Activated T-helper 1 cell treated with anti-CD3 and anti-CD28 coated beads, Interleukin-12 subunit alpha, Interleukin-12 subunit beta, Interleukin-2, Interleukin-4 antibody, amounts not matched to agents 30 ng/mL and 10 ng/mL and 1 ng/mL, durations not matched to agents 14 hours and 24 hours and 36 hours (primary cell): ENCODE results near the gene EFTUD2. TPM values are rescaled to one million over a fixed set of nuclear protein-coding genes. Genes with fewer than 3 reads are reported as not detected.

Experiments used
- DNase-seq: peaks from one replicate; pipeline ENCODE4 v3.0.0; 2021; ENCODE audit warnings: low spot score
- H3K27ac Mint-ChIP-seq: one replicate; pipeline ENCODE4 v1.8.0; 2021; ENCODE audit warnings: mild to moderate bottlenecking, mixed read lengths
- H3K27me3 Mint-ChIP-seq: one replicate; pipeline ENCODE4 v1.8.0; 2022; ENCODE audit warnings: mild to moderate bottlenecking, moderate library complexity, mixed read lengths; ENCODE audit not compliant: insufficient read depth
- H3K36me3 Mint-ChIP-seq: one replicate; pipeline ENCODE4 v1.8.0; 2021; ENCODE audit warnings: low read depth, mixed read lengths
- H3K4me1 Mint-ChIP-seq: one replicate; pipeline ENCODE4 v1.8.0; 2021; ENCODE audit warnings: low read depth, mixed read lengths
- H3K4me3 Mint-ChIP-seq: one replicate; pipeline ENCODE4 v1.8.0; 2021; ENCODE audit warnings: mild to moderate bottlenecking, moderate library complexity, mixed read lengths
- H3K9me3 Mint-ChIP-seq: one replicate; pipeline ENCODE4 v1.8.0; 2021; ENCODE audit warnings: mixed read lengths
- intact Hi-C: fragments of 100-400 bp; cut with micrococcal nuclease; formaldehyde crosslinking; loops from one replicate; pipeline ENCODE4 v1.15.1; 2024
- total RNA-seq: library from RNA; stranded (reverse); gene quantifications from 2 replicates; pipeline ENCODE4 v1.2.3, GENCODE V29; 2022

Gene EFTUD2
- total RNA-seq, 1 donor from 2014 or later: 219 TPM

GRCh38 chr17:44932787-44933097 lies 33.5 kb upstream of the EFTUD2 start:
- intact Hi-C loops: no loop called here
- no peaks in the 10 kb centered on the region for H3K27me3 Mint-ChIP-seq
- H3K36me3 Mint-ChIP-seq: peaks cover 34% of the 10 kb centered on the region
- H3K4me3 Mint-ChIP-seq: no peak overlapping the region
- no peaks in the 10 kb centered on the region for H3K4me1 Mint-ChIP-seq
- no peak overlapping the region for H3K27ac Mint-ChIP-seq
- no peaks in the 10 kb centered on the region for H3K9me3 Mint-ChIP-seq
- DNase-seq: no peak

GRCh38 chr17:44932096-44932786 lies 33.0 kb upstream of the EFTUD2 start:
- Mint-ChIP-seq H3K27me3 (no peaks in the 10 kb centered on the region), H3K36me3 (peaks cover 37% of the 10 kb centered on the region), H3K9me3 (no peaks in the 10 kb centered on the region), H3K27ac (no peak overlapping the region), H3K4me1 (no peaks in the 10 kb centered on the region), H3K4me3 (no peak overlapping the region)
- DNase-seq: no peak
- intact Hi-C loops: no loop called here

- Mint-ChIP-seq H3K36me3 (peaks cover 38% of the 10 kb centered on the region), H3K9me3 (no peaks in the 10 kb centered on the region), H3K27ac (no peak overlapping the region), H3K27me3 (no peaks in the 10 kb centered on the region), H3K4me3 (no peak overlapping the region), H3K4me1 (no peaks in the 10 kb centered on the region)
- intact Hi-C loops: no loop called here
- no peak for DNase-seq
These were observed 32.1 kb upstream of the EFTUD2 start for GRCh38 chr17:44931376-44931775.

- intact Hi-C loops: no loop called here
- no peaks in the 10 kb centered on the region for H3K27me3 Mint-ChIP-seq
- no peak overlapping the region for H3K27ac Mint-ChIP-seq
- no peaks in the 10 kb centered on the region for H3K4me1 Mint-ChIP-seq
- DNase-seq: no peak
- H3K36me3 Mint-ChIP-seq: peaks cover 42% of the 10 kb centered on the region
- H3K4me3 Mint-ChIP-seq: no peak overlapping the region
- no peaks in the 10 kb centered on the region for H3K9me3 Mint-ChIP-seq
These were observed 31.4 kb upstream of the EFTUD2 start for GRCh38 chr17:44930667-44931066.

GRCh38 chr17:44928950-44929720 lies 29.9 kb upstream of the EFTUD2 start:
- no peak overlapping the region for H3K27ac Mint-ChIP-seq
- intact Hi-C loops: no loop called here
- H3K4me1 Mint-ChIP-seq: no peaks in the 10 kb centered on the region
- no peaks in the 10 kb centered on the region for H3K27me3 Mint-ChIP-seq
- peaks cover 40% of the 10 kb centered on the region for H3K36me3 Mint-ChIP-seq
- no peaks in the 10 kb centered on the region for H3K9me3 Mint-ChIP-seq
- no peak overlapping the region for H3K4me3 Mint-ChIP-seq
- no peak for DNase-seq

GRCh38 chr17:44928136-44928535 lies 28.9 kb upstream of the EFTUD2 start:
- peaks cover 41% of the 10 kb centered on the region for H3K36me3 Mint-ChIP-seq

GRCh38 chr17:44927696-44928095 lies 28.5 kb upstream of the EFTUD2 start:
- Mint-ChIP-seq H3K36me3 (peaks cover 41% of the 10 kb centered on the region), H3K27ac (peak overlapping the region; percentile 44), H3K27me3 (no peaks in the 10 kb centered on the region), H3K9me3 (no peaks in the 10 kb centered on the region), H3K4me3 (no peak overlapping the region), H3K4me1 (no peaks in the 10 kb centered on the region)
- intact Hi-C loops: no loop called here
- no peak for DNase-seq

More at GRCh38 chr17:44928136-44928535, 28.9 kb upstream of the EFTUD2 start:
- Mint-ChIP-seq H3K27ac (no peak overlapping the region), H3K9me3 (no peaks in the 10 kb centered on the region), H3K4me3 (no peak overlapping the region), H3K4me1 (no peaks in the 10 kb centered on the region), H3K27me3 (no peaks in the 10 kb centered on the region)
- no peak for DNase-seq
- intact Hi-C loops: no loop called here

GRCh38 chr17:44926821-44927525 lies 27.7 kb upstream of the EFTUD2 start:
- no peak for DNase-seq
- peaks cover 41% of the 10 kb centered on the region for H3K36me3 Mint-ChIP-seq

GRCh38 chr17:44925731-44926697 lies 26.8 kb upstream of the EFTUD2 start:
- no peak for DNase-seq
- Mint-ChIP-seq H3K36me3 (peaks cover 33% of the 10 kb centered on the region), H3K27me3 (peaks cover 2% of the 10 kb centered on the region), H3K9me3 (no peaks in the 10 kb centered on the region), H3K4me3 (no peak overlapping the region), H3K4me1 (no peaks in the 10 kb centered on the region), H3K27ac (no peak overlapping the region)
- intact Hi-C loops: no loop called here

More at GRCh38 chr17:44926821-44927525, 27.7 kb upstream of the EFTUD2 start:
- Mint-ChIP-seq H3K4me3 (no peak overlapping the region), H3K4me1 (no peaks in the 10 kb centered on the region), H3K27ac (no peak overlapping the region), H3K27me3 (no peaks in the 10 kb centered on the region), H3K9me3 (no peaks in the 10 kb centered on the region)
- intact Hi-C loops: no loop called here

GRCh38 chr17:44924107-44924544 lies 24.9 kb upstream of the EFTUD2 start:
- H3K27ac Mint-ChIP-seq: no peak overlapping the region
- H3K27me3 Mint-ChIP-seq: peaks cover 16% of the 10 kb centered on the region
- no peaks in the 10 kb centered on the region for H3K9me3 Mint-ChIP-seq
- no peak overlapping the region for H3K4me3 Mint-ChIP-seq
- no peak for DNase-seq
- peaks cover 17% of the 10 kb centered on the region for H3K36me3 Mint-ChIP-seq
- H3K4me1 Mint-ChIP-seq: peaks cover 8% of the 10 kb centered on the region
- intact Hi-C loops: no loop called here

- Mint-ChIP-seq H3K4me3 (no peak overlapping the region), H3K4me1 (peaks cover 8% of the 10 kb centered on the region), H3K27ac (no peak overlapping the region), H3K9me3 (no peaks in the 10 kb centered on the region), H3K36me3 (peaks cover 15% of the 10 kb centered on the region), H3K27me3 (peaks cover 21% of the 10 kb centered on the region)
- no peak for DNase-seq
- intact Hi-C loops: no loop called here
These were observed 23.7 kb upstream of the EFTUD2 start for GRCh38 chr17:44922746-44923470.

GRCh38 chr17:44922136-44922535 lies 22.9 kb upstream of the EFTUD2 start:
- intact Hi-C loops: no loop called here
- DNase-seq: no peak
- H3K27ac Mint-ChIP-seq: no peak overlapping the region
- peaks cover 8% of the 10 kb centered on the region for H3K4me1 Mint-ChIP-seq
- H3K4me3 Mint-ChIP-seq: no peak overlapping the region
- peaks cover 23% of the 10 kb centered on the region for H3K27me3 Mint-ChIP-seq
- no peaks in the 10 kb centered on the region for H3K9me3 Mint-ChIP-seq
- H3K36me3 Mint-ChIP-seq: peaks cover 11% of the 10 kb centered on the region
